Thyroid gland (tissue), 4 donors: ENCODE results near the gene ABI3BP.

Experiments
- POLR2A ChIP-seq, 2 donors: fragments of 450-650 bp; IDR thresholded peaks; one replicate each; pipeline ENCODE4 v1.6.1; 2017; ENCODE audit warnings: antibody characterized with exemption in 2 of 2, mild to moderate bottlenecking in 2 of 2, moderate library complexity in 1 of 2
- TF ChIP-seq, protein P1 (sequence below), 6 experiments: fragments of 200-600 bp in 3 of 6; fragments of 450-650 bp in 3 of 6; sonication (generic) in 3 of 6; IDR thresholded peaks; one replicate each; pipeline ENCODE4 v1.5.1; 2016 to 2019; ENCODE audit warnings: antibody characterized with exemption in 6 of 6, mild to moderate bottlenecking in 2 of 6, inconsistent platforms in 1 of 6, moderate library complexity in 1 of 6

DNA sequence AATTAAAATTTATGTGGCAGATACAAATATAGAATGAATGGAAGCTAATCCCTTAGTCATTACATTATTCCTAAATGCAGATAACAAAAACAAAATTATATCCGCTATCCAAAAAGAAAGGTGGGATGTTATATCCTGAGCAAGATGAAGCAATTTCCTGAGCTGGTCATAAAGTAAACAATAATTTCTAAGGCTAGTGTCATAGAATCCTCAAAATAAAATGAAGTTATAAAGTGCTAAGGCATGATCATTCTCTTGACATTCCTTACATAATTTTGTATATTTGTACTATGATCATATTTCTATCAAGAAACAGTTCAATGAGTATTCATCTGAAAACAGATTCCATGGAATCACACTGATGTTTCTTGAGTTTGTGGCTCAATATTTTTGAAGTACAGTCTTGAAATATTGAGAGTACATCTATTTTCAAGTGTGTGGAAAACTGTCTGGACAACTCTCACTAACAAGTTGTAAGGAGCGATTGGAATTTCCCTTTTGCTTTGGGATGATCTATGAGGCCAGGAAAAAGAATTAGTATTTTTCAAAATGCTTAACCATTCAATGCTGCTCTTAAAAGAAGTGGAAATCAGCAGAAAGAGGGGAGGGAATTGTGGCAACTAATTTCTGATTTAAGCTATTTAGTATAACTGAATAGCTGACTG is 92.4 kb downstream of the ABI3BP start:
- TF ChIP-seq, protein P1, sequence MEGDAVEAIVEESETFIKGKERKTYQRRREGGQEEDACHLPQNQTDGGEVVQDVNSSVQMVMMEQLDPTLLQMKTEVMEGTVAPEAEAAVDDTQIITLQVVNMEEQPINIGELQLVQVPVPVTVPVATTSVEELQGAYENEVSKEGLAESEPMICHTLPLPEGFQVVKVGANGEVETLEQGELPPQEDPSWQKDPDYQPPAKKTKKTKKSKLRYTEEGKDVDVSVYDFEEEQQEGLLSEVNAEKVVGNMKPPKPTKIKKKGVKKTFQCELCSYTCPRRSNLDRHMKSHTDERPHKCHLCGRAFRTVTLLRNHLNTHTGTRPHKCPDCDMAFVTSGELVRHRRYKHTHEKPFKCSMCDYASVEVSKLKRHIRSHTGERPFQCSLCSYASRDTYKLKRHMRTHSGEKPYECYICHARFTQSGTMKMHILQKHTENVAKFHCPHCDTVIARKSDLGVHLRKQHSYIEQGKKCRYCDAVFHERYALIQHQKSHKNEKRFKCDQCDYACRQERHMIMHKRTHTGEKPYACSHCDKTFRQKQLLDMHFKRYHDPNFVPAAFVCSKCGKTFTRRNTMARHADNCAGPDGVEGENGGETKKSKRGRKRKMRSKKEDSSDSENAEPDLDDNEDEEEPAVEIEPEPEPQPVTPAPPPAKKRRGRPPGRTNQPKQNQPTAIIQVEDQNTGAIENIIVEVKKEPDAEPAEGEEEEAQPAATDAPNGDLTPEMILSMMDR (IDR thresholded peaks at IDR 0.05): no peak
- TF ChIP-seq POLR2A (IDR thresholded peaks at IDR 0.05): no peak
